ENCODE measurements around the gene NFASC.

NFASC gene

DNA sequence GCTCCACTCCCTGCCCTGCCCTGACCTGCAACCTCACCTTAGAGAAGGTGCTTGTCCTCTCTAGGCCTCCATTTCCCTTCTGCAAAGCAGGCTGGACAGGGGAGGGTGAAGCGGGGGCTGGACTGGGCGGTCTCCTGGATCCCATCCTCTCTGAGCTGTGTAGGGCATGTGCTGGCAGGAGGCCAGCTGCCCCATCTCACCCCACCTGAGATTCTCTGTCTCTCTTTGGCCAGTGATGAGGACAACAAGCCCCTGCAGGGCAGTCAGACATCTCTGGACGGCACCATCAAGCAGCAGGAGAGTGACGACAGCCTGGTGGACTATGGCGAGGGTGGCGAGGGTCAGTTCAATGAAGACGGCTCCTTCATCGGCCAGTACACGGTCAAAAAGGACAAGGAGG lies 145.4 kb downstream of the NFASC start:
- no peak for DNase-seq

DNA sequence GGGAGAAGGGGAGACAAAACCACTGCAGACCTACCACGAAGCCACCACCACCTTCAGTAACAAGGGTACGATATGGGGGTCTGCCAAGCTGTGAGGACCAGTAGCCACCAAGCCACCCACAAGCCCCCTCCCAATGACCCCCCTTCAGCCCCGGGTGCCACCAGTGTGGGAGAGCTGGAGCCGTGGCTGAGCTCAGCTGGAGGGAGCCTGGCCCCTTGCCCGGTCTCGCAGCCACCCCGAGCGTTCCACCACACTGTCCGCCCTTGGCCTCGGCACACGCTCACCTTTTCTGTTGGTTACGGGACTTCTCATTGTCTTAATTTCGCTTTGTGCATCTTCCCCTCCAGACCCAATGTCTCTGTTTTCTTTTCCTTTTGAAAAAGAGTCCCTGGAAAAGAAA lies 145.9 kb downstream of the NFASC start:
- no peak for DNase-seq

DNA sequence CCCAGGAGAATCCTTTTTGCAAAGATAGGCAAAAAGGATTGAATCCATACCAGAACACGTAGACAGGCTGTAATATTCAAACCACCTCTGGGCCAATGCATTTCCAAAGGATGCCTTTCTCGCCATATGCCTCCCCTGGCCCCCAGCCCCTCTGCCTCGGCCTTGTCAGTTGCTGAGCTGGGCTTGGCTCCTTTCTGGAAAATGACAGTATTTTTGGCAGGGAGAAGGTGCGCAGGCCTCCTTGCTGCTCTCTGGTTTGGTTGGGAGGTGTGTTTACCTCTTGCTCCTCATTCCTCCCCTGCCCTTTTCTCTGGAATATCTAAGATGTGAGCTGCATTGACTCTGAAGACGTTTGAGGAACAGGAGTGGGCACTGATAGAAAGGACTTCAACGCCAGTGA lies 146.3 kb downstream of the NFASC start:
- no peak for DNase-seq

DNA sequence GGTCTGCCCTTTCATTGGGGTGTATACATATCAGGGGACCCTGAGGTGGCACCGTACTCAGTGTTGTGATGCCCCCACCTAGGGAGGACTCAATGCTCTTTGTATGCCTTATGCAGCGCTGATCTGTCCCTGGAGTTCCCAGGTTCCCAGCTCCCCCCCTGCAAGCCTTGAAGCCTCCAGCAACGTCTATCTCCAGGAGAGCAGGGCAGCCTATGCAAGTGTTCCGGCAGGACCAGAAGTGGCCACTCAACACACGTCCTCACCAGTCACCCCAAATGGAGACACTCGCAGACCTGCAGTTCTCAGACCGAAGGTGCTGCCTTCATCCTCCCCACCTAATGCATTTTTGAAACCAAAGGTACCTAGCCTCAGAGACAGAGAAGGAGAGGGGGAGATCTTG lies 147.1 kb downstream of the NFASC start:
- DNase-seq = no peak

DNA sequence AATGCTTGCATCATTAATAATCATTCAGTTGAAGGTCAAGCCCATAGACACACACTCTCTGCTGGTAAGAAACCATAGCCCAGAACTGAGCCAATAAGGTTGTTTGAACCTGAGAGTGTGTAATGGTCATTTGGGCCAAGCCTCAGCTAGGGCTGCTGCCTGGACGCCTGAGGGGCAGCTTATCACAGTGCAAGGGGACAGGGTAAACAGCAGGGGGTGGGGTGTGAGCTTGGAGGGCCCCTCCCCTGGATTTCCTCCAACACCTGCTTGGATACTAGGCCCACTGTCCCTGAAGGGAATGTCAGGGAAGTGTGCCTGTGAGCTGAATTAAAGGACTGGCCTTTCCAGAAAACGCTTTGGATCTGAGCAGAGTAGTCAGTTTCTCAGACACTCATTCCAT lies 147.7 kb downstream of the NFASC start:
- no peak for DNase-seq

DNA sequence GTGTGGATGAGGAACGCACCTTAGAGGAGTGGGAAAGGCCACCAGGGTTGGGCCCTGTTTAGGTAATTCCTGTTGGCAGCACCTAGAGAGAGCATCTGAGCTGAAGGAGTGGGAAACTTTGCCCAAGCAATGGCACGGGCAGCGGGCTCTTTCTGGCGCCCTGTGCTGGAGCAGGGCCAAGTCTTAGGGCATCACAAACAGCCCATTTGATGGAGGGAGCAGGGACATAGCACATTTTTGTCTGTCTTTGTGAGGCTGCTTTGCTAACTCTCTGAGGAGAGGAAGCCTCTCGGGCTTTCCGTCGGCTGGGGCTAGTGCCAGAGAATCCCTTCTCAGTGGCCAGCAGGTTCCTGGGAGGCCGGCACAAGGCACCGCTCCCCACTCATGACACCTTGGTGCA lies 149.8 kb downstream of the NFASC start:
- no peak for DNase-seq

DNA sequence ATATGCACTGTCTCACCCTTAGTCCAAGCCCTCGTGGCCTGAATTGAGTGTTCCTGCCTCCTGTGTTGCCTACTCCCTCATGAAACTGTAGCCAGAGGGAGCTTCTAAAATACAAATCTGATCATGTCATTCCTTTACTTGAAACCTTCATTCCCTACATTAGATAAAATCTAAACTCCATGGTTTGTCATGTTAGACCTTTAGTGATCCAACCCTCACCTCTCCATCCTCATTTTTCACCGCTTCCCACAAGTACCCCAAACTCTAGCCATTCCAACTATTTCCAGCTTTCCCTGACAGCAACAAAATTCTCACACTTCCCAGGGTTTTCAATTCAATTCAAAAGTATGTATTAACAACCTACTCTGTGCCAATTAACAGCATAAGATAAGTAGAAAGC lies 154.0 kb downstream of the NFASC start:
- no peak for DNase-seq

DNA sequence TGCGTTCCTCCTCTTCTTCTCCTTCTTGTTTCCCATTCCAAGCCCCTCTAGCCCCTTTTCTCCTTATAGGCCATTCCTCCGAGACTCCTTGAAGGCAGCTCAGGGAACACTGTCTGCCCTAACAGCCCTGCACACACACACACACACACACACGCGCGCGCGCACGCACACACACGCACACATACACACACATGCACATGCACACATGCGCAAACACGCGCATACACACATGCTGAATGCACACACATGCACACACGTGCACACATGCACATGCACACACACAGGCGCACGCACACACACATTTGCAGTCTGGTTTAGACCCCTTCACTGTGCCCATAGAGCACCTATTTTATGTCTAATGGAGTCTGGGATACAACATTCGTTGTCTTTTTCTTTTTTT lies 154.6 kb downstream of the NFASC start:
- no peak for DNase-seq

DNA sequence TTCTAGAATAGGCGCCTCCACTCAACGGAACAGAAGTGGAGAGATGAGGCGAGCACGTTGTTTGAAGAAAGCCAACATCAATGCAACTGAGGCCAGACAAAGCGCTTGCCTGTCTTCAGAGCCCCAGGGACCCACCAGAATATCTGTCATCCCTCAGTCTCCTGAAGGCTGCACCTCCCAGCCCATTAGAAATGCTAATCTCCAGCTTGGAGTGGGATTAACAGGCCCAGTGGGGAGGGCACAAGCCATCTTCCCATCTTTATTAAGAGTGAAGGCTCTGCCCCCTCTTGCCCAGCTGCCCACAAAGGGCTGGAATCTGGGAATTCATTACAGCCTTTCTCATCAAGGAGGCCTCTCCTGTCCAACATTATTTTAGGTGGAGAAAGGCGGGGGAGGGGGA lies 155.5 kb downstream of the NFASC start:
- DNase-seq = no peak

DNA sequence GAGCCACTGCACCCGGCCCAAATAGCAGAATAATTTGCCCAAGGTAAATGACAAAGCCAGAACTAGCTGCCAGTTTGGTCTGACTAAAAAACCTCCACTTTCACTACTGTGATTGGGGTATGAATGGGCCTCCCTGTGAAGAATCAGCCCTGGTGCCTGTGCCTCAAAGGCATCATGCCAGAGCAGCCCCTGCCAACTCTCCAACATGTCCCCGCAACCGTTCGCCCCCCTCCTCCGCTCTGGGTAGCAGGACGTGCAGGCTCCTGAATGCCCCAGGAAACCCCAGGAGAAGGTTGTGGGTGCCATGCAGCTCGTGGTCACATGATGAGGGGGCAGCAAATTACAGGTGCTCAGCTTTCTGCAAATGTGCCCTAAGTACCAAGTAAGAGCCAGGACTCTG lies 157.7 kb downstream of the NFASC start:
- DNase-seq = no peak

DNA sequence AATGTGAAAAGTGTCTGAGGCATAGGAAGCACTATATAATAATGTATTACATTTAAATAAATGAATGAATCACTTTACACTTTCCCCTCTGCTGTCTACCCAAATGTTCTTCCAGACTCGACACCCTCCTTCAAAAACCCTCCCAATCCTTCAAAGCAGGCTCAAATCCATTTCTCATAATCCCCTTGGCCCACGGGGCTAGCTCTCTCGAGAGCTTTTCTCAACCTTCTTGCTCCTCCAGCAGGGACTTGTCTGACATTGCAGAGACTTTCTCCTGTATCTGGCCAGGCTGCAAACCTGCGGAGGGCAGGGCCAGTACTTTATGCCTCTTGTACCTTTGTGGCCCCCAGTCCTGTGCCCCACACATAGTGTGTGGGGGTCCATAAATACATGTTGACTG lies 158.3 kb downstream of the NFASC start:
- DNase-seq = no peak

DNA sequence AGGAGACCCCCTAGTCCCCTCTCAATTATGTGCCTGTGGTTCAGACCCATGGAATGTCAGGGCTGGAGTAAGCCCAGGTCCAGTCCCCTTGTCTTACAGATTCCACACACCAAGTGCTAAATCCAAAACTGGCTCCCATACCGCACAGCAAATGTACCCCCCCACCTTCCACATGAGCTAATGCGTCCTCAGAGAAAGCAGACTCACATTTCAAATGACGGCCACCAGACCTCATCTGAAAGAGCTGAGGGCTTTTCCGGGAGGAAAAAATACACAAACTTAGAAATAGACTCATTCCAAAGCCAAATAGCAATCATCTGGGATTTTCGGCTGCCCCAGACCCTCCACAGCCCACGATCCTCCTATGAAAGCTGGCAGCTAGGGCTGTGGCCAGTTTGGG lies 159.6 kb downstream of the NFASC start:
- no peak for DNase-seq

DNA sequence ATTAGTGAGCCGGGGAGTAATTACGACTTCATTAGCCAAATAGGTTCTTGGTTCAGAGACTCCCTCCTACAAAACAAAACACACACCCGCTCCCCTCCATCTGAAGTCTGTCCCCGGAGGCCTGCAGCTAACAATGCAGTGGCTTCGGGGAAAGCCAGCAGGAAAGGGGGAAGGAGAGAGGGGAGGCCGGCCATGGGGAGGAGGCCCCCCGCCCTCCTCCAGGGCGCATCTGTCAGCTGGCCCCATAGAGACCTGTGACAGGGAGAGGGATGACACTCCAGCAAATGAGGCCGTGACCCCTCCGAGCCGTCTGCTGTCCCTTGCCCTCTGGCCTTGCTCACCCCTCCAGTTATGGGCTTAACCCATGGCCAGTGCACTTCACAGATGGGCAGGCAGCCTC lies 160.2 kb downstream of the NFASC start:
- DNase-seq = no peak

DNA sequence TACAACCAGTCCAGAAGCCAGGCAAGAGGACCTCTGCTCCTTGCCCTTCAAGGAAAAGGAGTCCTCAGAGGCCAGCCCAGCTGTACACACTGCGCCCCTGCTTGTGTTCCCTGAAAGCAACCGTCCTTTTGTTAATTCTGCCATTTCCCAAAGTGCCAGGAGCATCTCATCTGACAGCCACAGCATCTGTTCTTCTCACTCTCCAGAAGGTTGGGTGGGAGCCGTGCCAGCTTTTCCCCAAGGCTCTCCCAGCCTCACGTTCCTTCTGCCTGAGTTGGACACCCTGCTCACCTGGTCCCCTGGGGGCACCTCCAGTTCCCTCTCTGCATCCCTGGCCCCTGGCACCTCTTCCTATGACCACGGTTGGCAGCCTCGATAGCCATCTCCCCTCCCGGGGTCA lies 161.8 kb downstream of the NFASC start:
- DNase-seq = no peak

DNA sequence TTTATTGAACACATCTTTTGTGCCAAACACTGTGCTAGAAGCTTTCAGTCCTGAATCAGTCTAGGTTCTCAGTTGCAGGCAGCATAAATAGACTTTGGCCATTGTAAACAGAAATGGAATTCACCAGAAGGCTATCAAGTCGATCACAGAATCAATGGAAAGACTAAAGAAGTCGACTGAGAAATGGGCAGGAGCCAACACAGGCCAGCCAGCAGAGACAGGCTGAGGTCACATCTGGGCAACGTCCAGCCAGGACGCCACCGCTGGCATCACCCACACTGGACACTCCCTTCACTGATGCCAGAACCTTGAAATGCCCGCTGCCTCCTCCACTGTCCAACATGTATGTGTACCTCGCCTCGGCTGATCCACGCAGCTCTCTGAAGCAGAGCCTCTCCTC lies 166.9 kb downstream of the NFASC start:
- no peak for DNase-seq

DNA sequence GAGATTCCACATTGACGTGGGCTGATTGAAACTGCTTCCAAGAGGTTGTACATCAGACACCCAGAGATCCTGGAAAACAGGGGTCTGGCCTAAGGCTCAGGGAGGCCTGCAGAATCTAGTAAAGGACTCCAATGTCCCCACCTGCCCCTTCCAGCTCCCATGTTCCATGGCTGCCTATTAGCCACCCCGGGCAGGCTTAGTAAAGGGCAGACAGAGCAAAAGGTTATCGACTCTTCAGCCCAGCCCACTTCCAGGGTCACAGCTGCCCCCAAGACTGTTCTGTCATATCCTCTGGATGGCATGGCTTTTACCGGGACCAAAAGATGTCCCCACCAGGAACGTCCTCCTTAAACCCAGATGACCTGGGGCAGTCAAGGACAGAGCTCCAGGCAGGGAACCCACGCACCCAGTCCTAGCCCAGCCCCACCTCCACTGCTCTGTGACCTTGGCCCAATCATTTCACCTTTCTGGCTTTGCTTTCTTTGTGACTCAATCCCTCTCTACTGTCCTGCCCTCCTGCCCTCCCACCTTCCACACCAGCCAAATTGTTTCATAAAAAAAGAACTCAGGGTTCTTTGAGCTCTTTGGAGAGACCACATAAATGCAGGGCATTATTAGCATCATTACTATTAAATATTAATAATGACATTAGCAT lies 167.6 kb downstream of the NFASC start:
- DNase-seq = no peak

DNA sequence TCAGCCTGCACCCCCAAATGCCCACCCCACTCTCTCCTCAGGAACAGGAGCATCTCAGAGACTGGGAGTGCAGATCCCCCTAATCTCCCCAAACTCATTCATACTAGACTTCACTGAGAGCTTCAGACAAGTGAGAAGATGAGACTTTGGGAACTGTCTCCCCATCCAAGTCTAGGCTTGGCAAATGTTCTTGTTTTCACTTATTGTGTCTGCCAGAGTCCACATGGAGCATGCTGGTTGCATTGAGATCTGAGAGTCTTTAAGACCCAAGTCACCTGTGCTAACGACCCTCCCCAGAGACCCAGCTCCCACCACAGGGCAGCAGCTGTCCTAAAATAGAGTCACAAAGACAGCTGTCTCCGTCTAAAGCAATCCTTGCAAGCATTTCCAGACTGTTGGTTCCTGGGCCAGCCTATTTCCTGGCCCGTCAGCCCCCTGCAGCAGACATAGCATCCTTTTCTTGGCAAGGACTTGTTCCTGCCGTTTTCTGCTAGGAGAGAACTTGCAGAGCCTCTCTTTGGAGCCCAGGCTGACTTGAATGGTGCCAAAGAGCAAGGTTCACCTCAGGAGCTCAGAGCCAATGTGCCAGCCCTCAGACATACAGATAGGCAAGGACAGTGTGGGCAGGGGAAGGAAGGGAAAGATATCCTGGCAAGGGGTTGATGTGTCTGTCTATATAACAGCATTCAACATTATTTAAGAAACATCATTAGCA lies 170.5 kb downstream of the NFASC start:
- no peak for DNase-seq

DNA sequence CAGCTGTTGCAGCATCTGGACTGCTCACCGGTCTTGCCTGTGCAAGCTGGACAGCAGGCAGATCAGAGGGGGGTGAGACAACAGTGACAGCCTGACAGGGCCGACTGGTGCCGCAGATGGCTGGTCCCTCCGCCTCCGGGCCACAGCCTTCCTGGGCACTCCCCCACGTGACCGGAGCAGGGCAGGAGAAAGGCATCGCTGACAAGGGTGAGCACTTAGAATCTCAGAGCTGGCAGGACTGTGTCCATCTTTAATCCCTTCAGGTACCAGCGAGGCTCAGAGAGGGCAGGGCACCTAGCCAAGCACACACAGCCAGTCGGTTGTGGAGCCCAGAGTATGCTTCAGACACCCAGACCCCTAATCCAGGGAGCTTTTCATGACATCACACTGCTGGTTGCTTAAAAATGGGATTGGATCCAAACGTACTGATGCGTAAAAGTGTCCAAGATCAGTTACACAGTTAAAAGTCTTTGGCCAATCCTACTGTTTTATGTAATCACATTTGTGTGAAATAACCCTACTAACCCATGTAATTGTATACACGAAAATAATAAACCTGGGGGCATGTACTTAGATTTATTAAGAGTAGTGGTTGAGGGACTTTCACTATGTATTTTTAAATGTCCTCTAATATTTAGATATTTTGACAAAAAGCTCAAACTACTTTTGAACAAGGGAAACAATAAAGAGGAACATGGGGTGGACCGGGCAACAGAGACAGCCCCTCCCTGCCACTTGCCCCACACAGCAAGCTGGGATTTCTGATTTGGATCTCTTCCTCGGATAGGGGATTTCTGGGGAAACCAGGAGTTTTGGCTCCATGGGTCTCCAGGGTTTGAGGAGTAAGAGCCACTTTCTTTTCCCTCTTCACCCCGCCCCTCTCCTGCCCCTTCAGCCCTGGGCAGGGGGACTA lies 171.6 kb downstream of the NFASC start:
- no peak for DNase-seq

DNA sequence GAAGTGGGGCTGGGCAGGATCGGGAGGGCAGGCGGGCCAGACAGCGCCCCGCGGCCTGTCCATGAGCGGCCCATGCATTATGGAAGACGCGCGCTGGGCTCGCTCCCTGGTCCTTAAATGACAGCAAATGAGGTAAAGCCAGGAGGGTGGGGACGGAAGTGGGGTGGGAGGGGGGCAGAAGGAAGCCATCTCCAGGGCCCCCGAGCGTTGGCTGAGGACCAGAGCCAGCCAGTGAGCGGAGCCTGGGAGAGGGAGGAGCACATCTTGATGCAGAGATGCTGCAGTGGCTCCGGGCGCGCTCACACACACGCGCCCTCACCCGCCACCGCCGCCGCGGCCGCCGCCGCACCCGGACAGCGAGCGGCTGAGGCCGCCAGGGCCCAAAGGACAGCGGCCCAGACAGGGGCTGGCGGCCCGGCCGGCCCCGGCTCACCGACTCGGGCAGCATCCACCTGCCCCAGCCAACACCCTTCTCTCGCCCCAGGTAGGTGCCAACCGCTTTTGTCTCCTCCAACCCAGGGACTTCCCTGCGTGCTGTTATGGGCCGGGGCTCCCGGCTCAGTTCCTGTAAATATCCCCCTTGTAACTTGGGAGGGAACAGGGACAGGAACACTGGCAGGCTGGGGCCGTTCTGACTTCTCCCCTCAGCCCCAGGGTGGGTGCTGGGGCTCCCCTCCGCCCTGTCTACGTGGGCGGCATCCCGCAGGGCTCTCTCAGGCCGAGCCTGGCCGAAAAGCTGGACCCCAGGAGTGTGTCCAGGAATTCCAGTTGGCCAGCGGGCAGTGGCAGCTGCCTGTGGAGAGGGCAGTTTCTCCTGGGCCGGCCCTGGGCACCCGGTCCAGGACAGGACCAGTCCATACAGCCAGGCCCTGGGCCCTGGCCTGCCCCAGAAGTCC lies 172.5 kb downstream of the NFASC start, which contains the start of gene CNTN2:
CNTN2 (plus strand) TSS at position 302 of the 896 bp plus-strand sequence. CDS start 9,974 bp downstream, outside the sequence.
- no peak for DNase-seq

DNA sequence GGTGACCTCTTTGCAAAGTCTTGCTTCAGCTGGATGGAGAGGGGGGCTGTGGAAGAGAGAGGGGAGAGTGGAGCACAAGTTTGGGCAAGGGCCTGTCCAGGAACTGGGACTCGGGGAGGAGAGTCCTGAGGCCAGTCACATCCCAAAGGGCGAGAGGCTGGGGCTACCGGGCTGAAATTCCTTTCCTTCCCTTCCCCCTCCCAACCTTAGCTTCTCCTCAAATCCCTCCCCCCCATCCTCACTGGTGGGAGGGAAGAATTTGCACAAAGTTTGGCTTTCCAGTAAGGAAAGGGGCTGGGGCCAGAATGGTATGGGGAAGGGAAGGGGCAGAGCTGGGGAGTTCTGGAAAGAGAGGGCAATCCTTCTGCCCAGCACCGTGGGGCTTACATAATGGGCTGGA lies 173.2 kb downstream of the NFASC start:
- DNase-seq = no peak

DNA sequence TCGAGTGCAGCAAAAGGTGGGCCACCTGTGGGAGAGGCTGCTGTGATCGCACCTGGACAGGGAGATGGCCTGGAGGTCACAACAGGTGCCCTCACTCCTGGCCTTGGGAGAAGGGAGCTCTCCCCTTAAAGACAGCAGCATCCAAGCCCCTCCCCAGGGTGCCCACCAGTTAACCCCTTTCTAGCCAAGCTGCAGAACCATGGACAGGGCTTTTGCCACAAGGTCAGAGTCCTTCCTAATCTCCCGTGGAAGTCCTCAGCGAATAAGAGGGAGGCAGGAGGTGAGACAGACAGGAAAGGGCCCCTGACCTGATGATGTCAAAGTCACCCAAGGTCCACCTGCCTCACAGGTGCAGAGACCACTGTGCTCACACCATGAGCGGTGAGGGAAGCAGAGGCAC lies 174.1 kb downstream of the NFASC start:
- no peak for DNase-seq

DNA sequence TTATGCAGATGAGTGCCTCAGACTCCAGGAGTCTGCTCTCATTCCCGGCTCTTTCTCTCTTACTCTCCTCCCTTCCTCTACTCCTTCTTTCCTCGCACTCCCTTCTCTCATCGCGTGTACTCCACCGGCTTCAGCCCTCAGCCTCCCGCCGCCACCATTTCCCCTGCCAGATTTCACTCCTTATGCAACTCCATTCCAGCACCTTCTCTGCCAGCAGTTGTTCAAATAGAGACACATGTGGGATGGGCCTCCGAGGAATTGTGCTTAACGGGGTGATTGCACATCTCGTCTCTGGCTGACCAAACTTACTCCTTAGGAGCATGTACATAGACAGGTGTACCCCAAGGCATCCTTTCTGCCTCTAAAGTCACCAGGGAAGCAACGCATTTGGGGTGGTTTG lies 174.5 kb downstream of the NFASC start:
- no peak for DNase-seq

DNA sequence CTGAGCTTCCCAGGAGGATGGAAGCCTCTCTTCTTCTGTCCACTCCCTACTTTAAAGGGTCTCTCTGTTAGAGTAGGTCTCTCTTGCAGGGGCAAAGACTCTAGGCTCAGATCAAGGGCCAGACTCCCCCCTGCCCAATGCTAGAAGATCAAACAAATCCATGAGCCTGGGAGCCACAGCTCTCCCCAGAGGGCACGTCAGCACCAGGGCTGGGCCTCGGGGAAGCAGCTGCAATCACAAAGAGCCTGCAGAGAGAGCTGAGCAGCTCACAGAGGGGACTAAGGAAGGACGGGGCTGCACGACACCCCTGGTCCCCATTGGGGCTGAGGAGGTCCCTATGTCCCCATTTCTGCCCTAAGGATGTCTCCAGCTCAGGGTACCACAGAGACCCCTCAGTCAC lies 176.2 kb downstream of the NFASC start:
- no peak for DNase-seq

All from SHP77 (cell line).